Transverse colon (tissue), 4 donors: Measurements from ENCODE around the gene TRIM47. TPM values are rescaled to one million over a fixed set of nuclear protein-coding genes. Genes with fewer than 3 reads are reported as not detected.

Experiments used
- DNase-seq: peaks from one replicate; pipeline ENCODE4 v3.0.0-alpha.2; 2019
- H3K27ac ChIP-seq, 4 donors: fragments of 200-600 bp; sonication (generic); 2 replicates each; pipeline ENCODE4 v1.5.1; 2016 to 2018; ENCODE audit warnings: inconsistent platforms in 4 of 4
- H3K27me3 ChIP-seq: fragments of 200-600 bp; sonication (generic); 2 replicates; pipeline ENCODE4 v1.5.1; 2017; ENCODE audit warnings: inconsistent platforms
- H3K36me3 ChIP-seq, 4 donors: fragments of 200-600 bp; sonication (generic); 2 replicates each; pipeline ENCODE4 v1.5.1; 2017 to 2019; ENCODE audit warnings: inconsistent platforms in 4 of 4
- H3K4me1 ChIP-seq, 4 donors: fragments of 200-600 bp; sonication (generic); 2 replicates each; pipeline ENCODE4 v1.5.1; 2017 to 2020; ENCODE audit warnings: inconsistent platforms in 4 of 4
- H3K4me3 ChIP-seq, 4 donors: fragments of 200-600 bp; sonication (generic); 1 replicate in 1 of 4; 2 replicates in 3 of 4; pipeline versions ENCODE4 v1.5.1 to v1.6.1; 2017 to 2019; ENCODE audit warnings: inconsistent platforms in 4 of 4
- H3K9me3 ChIP-seq, 2 donors: fragments of 200-600 bp; sonication (generic); 2 replicates each; pipeline ENCODE4 v1.5.1; 2017 to 2019; ENCODE audit warnings: inconsistent platforms in 2 of 2
- EP300 ChIP-seq: sonication (generic); formaldehyde crosslinking; IDR thresholded peaks from one replicate; pipeline ENCODE4 v1.6.1; 2017; ENCODE audit warnings: antibody characterized with exemption, low read depth
- POLR2A ChIP-seq: fragments of 450-650 bp; IDR thresholded peaks from one replicate; pipeline ENCODE4 v1.6.1; 2016; ENCODE audit warnings: antibody characterized with exemption, mild to moderate bottlenecking, moderate library complexity
- POLR2AphosphoS5 ChIP-seq, 3 donors: sonication (generic); formaldehyde crosslinking; IDR thresholded peaks; one replicate each; pipeline ENCODE4 v1.6.1; 2016; ENCODE audit warnings: antibody characterized with exemption in 3 of 3
- WGBS, 2 donors: methylation state at CpG; one replicate each; pipeline ENCODE4 v1.1.5; 2018; ENCODE audit warnings: low coverage in 1 of 2; 5-methylcytosine and 5-hydroxymethylcytosine counted together
- in situ Hi-C, 4 donors: fragments of 200-750 bp; cut with MboI; loops; one replicate each; pipeline versions ENCODE4 v1.15.0 to v1.15.1; 2017; ENCODE audit warnings: low sequenced_read_pairs in 3 of 4, low pct_ligation_motif_present in 1 of 4, low pct_unique_long_range_greater_than_20kb in 1 of 4
- intact Hi-C: fragments of 100-400 bp; cut with DNase I; formaldehyde crosslinking; loops from one replicate; pipeline ENCODE4 v1.15.1; 2023; ENCODE audit warnings: low total_unique reads
- total RNA-seq, 4 donors: library from RNA; depleted of rRNA; stranded (reverse); fragments of >200 nt; gene quantifications; one replicate each; pipeline ENCODE4 v1.1.0, GENCODE V29; 2016
- TF ChIP-seq, protein P1 (sequence below), 5 experiments: fragments of 200-600 bp in 3 of 5; fragments of 450-650 bp in 2 of 5; sonication (generic) in 3 of 5; IDR thresholded peaks; 1 replicate in 2 of 5; 2 replicates in 3 of 5; pipeline ENCODE4 v1.5.1; 2016 to 2017; ENCODE audit warnings: antibody characterized with exemption in 5 of 5, inconsistent platforms in 3 of 5, mild to moderate bottlenecking in 2 of 5, moderate library complexity in 1 of 5

The TRIM47 gene
- total RNA-seq, 4 donors from 2014 or later = 38.6 to 118 (median 41.0) TPM

DNA sequence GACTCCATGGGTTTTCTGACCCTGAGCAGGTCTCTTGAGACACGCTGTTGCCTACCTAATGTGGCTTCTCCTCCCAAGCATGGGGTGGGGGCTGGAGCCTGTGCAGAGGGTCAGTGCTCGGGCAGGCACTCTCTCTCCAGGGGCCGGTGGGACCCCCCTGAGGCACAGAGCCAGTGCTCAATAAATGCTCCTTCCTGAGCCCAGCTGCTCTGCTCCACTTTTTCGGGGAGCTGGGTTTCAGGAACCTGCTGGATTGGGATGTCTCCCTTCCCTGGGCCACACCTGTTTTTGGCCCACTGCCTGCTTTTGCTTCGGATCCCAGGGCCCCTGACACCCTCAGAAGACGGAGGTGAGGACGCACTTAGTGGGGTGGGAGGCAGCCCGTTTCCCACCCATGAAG is 19.7 kb upstream of the TRIM47 start:
- Histone ChIP-seq H3K36me3 (peaks cover 0 to 28% (median 2%) of the 10 kb centered on the region in 4 donors), H3K4me1 (peaks cover 21 to 26% (median 24%) of the 10 kb centered on the region in 4 donors), H3K9me3 (no peaks in the 10 kb centered on the region), H3K27ac (peak overlapping the region; percentile 90 to 98 (median 97)), H3K4me3 (no peak overlapping the region), H3K27me3 (no peaks in the 10 kb centered on the region)
- 80 to 83% methylated on average over 4 to 7 of the region's 8 CpGs for WGBS, 2 donors
- intact Hi-C loops = no loop called here
- DNase-seq = no peak
- TF ChIP-seq POLR2A (no peak), POLR2AphosphoS5 (IDR thresholded peaks at IDR 0.05) (no peak)
- TF ChIP-seq, protein P1, sequence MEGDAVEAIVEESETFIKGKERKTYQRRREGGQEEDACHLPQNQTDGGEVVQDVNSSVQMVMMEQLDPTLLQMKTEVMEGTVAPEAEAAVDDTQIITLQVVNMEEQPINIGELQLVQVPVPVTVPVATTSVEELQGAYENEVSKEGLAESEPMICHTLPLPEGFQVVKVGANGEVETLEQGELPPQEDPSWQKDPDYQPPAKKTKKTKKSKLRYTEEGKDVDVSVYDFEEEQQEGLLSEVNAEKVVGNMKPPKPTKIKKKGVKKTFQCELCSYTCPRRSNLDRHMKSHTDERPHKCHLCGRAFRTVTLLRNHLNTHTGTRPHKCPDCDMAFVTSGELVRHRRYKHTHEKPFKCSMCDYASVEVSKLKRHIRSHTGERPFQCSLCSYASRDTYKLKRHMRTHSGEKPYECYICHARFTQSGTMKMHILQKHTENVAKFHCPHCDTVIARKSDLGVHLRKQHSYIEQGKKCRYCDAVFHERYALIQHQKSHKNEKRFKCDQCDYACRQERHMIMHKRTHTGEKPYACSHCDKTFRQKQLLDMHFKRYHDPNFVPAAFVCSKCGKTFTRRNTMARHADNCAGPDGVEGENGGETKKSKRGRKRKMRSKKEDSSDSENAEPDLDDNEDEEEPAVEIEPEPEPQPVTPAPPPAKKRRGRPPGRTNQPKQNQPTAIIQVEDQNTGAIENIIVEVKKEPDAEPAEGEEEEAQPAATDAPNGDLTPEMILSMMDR (IDR thresholded peaks at IDR 0.05) = no peak
- in situ Hi-C loops = loop anchor here in 1 of 4 donors (25.0 kb wide), 1 partner anchor 136 kb away; the partner anchor contains the start of gene GALK1

DNA sequence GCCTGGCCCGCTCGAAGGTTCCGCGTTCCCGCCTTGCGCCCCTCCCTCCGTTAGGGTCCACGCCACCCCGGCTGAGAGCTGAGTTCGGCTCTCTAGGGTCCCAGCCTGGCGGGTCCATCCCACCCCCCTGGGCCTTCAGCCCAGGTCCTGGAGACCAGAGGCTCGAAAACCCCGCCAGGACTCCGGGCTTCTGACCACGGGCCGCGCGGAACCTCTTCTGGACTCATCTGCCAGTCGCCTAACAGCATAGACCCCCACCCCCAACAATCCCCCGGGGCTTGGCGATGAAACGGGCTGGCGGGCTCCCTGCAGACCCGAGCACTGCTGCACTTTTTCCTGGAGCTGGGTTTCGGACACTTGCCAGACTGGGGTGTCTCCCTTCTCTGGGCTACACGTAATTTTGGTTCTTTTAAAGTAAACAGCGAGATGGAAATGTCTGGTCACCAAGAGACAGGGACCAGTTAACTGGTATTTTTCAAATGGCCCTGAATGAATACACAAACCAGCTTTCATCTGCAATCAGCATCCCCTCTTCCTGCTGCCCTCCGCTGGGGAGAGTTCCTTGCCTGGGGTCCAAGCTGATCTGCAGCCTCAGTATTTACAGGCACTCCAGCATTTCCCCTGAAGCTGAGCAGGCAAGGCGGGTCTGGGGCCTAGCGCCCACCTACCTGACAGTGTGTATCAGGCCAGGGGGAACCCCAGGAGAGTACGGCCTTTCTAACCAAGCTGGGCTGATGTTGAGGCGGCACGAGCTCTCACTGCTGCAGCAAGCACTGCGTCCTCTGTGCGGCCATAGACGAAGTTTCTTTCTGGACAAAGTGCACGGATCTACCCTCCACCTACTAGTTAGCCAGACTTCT is 19.0 kb upstream of the TRIM47 start:
- TF ChIP-seq POLR2A (no peak), POLR2AphosphoS5 (IDR thresholded peaks at IDR 0.05) (no peak), EP300 (no peak)
- TF ChIP-seq, protein P1 (IDR thresholded peaks at IDR 0.05) = no peak
- WGBS, 2 donors = 64% methylated on average over 29 of the region's 37 CpGs; no CpG with 5 or more reads in 1 of the 2 donors
- Histone ChIP-seq H3K27me3 (no peaks in the 10 kb centered on the region), H3K36me3 (peaks cover 0 to 22% (median 2%) of the 10 kb centered on the region in 4 donors), H3K9me3 (no peaks in the 10 kb centered on the region), H3K4me3 (peak overlapping the region; percentile 70 to 96 (median 84)), H3K4me1 (peaks cover 21 to 26% (median 24%) of the 10 kb centered on the region in 4 donors), H3K27ac (peak overlapping the region; percentile 90 to 98 (median 97))
- intact Hi-C loops (no loop called here), in situ Hi-C loops (loop anchor here in 1 of 4 donors (25.0 kb wide), 1 partner anchor 135 kb away; the partner anchor contains the start of gene GALK1)
- DNase-seq = peak; percentile 34

DNA sequence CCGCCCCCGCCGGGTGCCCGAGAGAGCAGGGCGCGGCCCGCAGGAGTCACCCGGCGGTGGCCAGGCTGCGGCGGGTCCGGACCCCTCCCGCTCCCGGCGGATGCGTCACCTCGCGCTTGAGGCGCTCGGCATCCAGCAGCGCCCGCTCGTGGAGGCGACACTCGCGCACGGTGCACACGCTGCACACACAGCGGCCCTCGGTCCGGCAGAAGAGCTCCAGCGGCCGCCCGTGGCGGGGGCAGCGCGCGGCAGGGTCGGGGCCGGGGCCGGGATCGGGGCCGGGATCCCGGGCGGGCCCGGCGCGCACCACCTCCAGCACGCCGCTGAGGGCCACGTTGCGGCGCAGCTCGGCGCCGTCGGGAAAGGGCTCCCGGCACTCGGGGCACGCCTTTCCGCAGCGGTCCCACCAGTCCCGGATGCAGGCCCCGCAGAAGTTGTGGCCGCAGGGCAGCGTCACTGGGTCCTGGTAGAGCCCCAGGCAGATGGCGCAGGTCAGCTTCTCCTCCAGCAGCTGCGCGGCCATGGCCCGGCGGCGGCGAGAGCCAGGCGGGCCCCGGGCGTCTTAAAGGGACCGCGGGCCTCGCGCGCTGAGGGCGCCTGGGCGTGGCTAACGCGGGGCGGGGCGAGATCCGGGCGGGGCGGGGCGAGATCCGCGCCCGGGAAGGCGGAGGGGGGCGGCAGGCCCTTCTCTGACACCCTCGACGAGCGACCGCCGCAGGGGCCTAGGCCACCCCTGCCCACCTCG is 18.2 kb upstream of the TRIM47 start, which contains the start of gene TRIM65:
TSS of gene TRIM65 (minus strand) at position 537 of the 745 bp plus-strand sequence. CDS start at position 523, 14 bp downstream.
- in situ Hi-C loops (loop anchor here in 1 of 4 donors (25.0 kb wide), 1 partner anchor 134 kb away; the partner anchor contains the start of gene GALK1), intact Hi-C loops (no loop called here)
- H3K27me3 ChIP-seq = no peaks in the 10 kb centered on the region
- no peaks in the 10 kb centered on the region for H3K9me3 ChIP-seq
- DNase-seq = peak; percentile 88
- peak; percentile 76 for TF ChIP-seq POLR2A
- TF ChIP-seq, protein P1 (IDR thresholded peaks at IDR 0.05) = peak in 3 of 5 experiments; percentile 5 to 33 (median 29)
- TF ChIP-seq EP300 = no peak
- peak; percentile 71 to 85 (median 80) for TF ChIP-seq POLR2AphosphoS5 (IDR thresholded peaks at IDR 0.05)
- H3K4me1 ChIP-seq = peaks cover 21 to 26% (median 24%) of the 10 kb centered on the region in 4 donors
- peak within 1 kb of the TSS; percentile 70 to 96 (median 84) for H3K4me3 ChIP-seq
- H3K27ac ChIP-seq = peak within 1 kb of the TSS; percentile 90 to 98 (median 97)
- 2% methylated on average over 35 of the region's 102 CpGs; no CpG with 5 or more reads in 1 of the 2 donors for WGBS, 2 donors
- H3K36me3 ChIP-seq = peaks cover 0 to 16% (median 2%) of the 10 kb centered on the region in 4 donors
